ENCODE results near the gene CDC25C. TPM values are rescaled to one million over a fixed set of nuclear protein-coding genes. Genes with fewer than 3 reads are reported as not detected.

CDC25C gene
- total and polyA plus RNA-seq, 4 donors = 0.49 to 6.9 (median 0.59) TPM; not detected in 1

DNA sequence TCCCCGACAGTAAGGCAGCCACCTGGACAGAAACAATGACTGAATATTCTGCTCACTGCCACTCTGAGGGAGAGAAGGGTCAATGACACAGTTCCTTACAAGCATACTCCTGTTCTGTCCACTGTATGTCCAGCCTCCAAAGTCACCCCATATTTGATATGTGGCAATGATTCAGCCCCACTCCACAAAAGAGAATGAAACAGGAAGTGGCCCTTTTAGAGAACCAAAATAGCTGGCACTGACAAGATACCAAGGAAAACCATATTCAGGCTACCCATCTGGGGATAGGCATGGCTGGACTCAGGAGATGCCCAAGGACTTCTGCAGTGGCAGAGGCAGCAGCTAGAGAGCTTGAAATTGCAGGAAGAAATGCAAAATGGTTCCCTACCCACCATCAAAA, 44.4 kb downstream of the CDC25C start:
- Histone ChIP-seq H3K4me1 (ENCODE audit: control insufficient read depth in 4 of 4, insufficient read depth in 4 of 4, low read length in 3 of 4) (no peaks in the 10 kb centered on the region), H3K27ac (ENCODE audit: low read depth in 1 of 2, low read length in 2 of 2) (no peak overlapping the region), H3K4me3 (ENCODE audit: low read depth in 1 of 3, low read length in 3 of 3) (no peak overlapping the region), H3K9me3 (ENCODE audit: control insufficient read depth in 4 of 4, low read length in 3 of 4) (no peaks in the 10 kb centered on the region), H3K27me3 (ENCODE audit: control insufficient read depth in 4 of 4, insufficient read depth in 4 of 4, low read length in 3 of 4) (no peaks in the 10 kb centered on the region), H3K9ac (ENCODE audit: low read depth in 1 of 2, low read length in 2 of 2) (no peak overlapping the region), H3K36me3 (ENCODE audit: control insufficient read depth in 4 of 4, insufficient read depth in 3 of 4, low read depth in 1 of 4, low read length in 3 of 4) (peaks cover 0 to 1% (median 0%) of the 10 kb centered on the region in 4 donors)
- TF ChIP-seq JUND (IDR thresholded peaks at IDR 0.05) (no peak), RXRA (IDR thresholded peaks at IDR 0.05) (no peak), HNF4G (IDR thresholded peaks at IDR 0.05) (no peak), FOXA2 (IDR thresholded peaks at IDR 0.05) (no peak), TAF1 (conservative IDR thresholded peaks at IDR 0.05) (no peak)
- TF ChIP-seq, protein P1, sequence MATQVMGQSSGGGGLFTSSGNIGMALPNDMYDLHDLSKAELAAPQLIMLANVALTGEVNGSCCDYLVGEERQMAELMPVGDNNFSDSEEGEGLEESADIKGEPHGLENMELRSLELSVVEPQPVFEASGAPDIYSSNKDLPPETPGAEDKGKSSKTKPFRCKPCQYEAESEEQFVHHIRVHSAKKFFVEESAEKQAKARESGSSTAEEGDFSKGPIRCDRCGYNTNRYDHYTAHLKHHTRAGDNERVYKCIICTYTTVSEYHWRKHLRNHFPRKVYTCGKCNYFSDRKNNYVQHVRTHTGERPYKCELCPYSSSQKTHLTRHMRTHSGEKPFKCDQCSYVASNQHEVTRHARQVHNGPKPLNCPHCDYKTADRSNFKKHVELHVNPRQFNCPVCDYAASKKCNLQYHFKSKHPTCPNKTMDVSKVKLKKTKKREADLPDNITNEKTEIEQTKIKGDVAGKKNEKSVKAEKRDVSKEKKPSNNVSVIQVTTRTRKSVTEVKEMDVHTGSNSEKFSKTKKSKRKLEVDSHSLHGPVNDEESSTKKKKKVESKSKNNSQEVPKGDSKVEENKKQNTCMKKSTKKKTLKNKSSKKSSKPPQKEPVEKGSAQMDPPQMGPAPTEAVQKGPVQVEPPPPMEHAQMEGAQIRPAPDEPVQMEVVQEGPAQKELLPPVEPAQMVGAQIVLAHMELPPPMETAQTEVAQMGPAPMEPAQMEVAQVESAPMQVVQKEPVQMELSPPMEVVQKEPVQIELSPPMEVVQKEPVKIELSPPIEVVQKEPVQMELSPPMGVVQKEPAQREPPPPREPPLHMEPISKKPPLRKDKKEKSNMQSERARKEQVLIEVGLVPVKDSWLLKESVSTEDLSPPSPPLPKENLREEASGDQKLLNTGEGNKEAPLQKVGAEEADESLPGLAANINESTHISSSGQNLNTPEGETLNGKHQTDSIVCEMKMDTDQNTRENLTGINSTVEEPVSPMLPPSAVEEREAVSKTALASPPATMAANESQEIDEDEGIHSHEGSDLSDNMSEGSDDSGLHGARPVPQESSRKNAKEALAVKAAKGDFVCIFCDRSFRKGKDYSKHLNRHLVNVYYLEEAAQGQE (IDR thresholded peaks at IDR 0.05) = no peak
- TF ChIP-seq, protein P2, sequence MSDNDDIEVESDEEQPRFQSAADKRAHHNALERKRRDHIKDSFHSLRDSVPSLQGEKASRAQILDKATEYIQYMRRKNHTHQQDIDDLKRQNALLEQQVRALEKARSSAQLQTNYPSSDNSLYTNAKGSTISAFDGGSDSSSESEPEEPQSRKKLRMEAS (IDR thresholded peaks at IDR 0.05) = no peak
- 100% methylated on average over 1 of the region's 1 CpG for WGBS
- DNase-seq (ENCODE audit: low spot score) = no peak

DNA sequence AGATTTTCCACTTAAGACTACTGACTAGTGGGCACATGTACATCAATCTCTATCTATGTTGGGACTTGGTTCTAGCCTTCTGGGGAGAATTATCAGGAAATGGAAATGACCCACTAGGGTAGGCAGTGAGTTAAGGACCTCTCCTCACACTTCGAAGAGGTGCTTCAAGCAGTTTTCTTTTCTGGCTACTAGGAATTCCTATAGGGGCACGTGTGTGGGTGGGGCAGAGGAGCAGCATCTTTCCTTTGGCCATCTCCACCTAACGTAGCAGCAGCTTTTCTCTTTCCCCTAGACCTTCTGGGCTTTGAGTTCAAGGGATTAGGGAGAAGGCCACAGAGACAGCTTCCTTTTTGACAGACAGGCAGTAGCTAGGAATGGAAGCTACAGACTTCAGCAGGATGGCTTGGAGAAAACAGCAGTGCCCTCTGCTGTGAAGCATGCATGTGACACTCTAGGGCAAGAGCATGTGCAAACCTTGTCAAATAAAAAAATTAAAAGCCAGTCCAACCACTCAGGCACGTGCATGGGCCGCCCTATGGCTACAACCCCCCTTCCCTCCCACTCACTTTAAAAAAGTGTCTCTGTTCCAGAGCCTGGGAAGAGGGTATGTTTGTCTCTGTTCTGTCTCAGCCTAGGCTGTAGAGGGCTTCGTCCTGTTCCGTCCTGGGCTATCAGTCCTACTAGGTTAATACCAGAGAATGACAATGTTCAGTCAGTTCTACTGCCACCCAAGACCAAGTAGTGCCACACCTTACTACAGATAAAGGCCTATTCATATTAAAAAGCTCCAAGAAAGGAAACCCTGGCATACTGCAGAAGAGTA, 48.5 kb downstream of the CDC25C start:
- Histone ChIP-seq H3K27ac (ENCODE audit: low read depth in 1 of 2, low read length in 2 of 2) (no peak overlapping the region), H3K4me3 (ENCODE audit: low read depth in 1 of 3, low read length in 3 of 3) (no peak overlapping the region), H3K9ac (ENCODE audit: low read depth in 1 of 2, low read length in 2 of 2) (no peak overlapping the region), H3K36me3 (ENCODE audit: control insufficient read depth in 4 of 4, insufficient read depth in 3 of 4, low read depth in 1 of 4, low read length in 3 of 4) (no peaks in the 10 kb centered on the region), H3K4me1 (ENCODE audit: control insufficient read depth in 4 of 4, insufficient read depth in 4 of 4, low read length in 3 of 4) (no peaks in the 10 kb centered on the region), H3K9me3 (ENCODE audit: control insufficient read depth in 4 of 4, low read length in 3 of 4) (no peaks in the 10 kb centered on the region), H3K27me3 (ENCODE audit: control insufficient read depth in 4 of 4, insufficient read depth in 4 of 4, low read length in 3 of 4) (no peaks in the 10 kb centered on the region)
- WGBS = 67% methylated on average over 7 of the region's 7 CpGs
- TF ChIP-seq SP1 (IDR thresholded peaks at IDR 0.05) (no peak), YY1 (IDR thresholded peaks at IDR 0.05) (no peak), RAD21 (IDR thresholded peaks at IDR 0.05) (peak; percentile 94 to 95), EGR1 (IDR thresholded peaks at IDR 0.05; ENCODE audit: low read depth in 2 of 2) (peak in 1 of 2 donors; percentile 14)
- TF ChIP-seq, protein P3, sequence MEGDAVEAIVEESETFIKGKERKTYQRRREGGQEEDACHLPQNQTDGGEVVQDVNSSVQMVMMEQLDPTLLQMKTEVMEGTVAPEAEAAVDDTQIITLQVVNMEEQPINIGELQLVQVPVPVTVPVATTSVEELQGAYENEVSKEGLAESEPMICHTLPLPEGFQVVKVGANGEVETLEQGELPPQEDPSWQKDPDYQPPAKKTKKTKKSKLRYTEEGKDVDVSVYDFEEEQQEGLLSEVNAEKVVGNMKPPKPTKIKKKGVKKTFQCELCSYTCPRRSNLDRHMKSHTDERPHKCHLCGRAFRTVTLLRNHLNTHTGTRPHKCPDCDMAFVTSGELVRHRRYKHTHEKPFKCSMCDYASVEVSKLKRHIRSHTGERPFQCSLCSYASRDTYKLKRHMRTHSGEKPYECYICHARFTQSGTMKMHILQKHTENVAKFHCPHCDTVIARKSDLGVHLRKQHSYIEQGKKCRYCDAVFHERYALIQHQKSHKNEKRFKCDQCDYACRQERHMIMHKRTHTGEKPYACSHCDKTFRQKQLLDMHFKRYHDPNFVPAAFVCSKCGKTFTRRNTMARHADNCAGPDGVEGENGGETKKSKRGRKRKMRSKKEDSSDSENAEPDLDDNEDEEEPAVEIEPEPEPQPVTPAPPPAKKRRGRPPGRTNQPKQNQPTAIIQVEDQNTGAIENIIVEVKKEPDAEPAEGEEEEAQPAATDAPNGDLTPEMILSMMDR (IDR thresholded peaks at IDR 0.05; ENCODE audit: low read depth, low read length, missing input control) = peak; percentile 78
- peak; percentile 44 for DNase-seq (ENCODE audit: low spot score)

DNA sequence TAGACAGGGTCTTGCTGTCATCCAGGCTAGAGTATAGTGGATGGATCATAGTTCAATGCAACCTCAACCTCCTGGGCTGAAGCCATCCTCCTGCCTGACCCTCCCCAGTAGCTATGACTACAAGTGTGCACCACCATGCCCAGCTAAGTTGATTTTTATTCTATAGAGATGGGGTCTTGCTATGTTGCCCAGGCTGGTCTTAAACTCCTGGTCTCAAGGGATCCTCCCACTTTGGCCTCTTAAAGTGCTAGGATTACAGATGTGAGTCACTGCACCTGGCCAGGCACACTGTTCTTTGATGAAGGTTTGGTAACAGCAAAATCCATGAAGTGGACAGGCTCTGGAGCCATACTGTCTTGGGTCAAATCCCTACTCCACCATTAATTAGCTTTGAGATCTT, 50.7 kb downstream of the CDC25C start:
- H3K9ac ChIP-seq (ENCODE audit: low read depth in 1 of 2, low read length in 2 of 2) = no peak overlapping the region
- H3K4me3 ChIP-seq (ENCODE audit: low read depth in 1 of 3, low read length in 3 of 3) = no peak overlapping the region
- H3K9me3 ChIP-seq (ENCODE audit: control insufficient read depth in 4 of 4, low read length in 3 of 4) = no peaks in the 10 kb centered on the region
- no peak for DNase-seq (ENCODE audit: low spot score)
- no peak overlapping the region for H3K27ac ChIP-seq (ENCODE audit: low read depth in 1 of 2, low read length in 2 of 2)
- no peaks in the 10 kb centered on the region for H3K27me3 ChIP-seq (ENCODE audit: control insufficient read depth in 4 of 4, insufficient read depth in 4 of 4, low read length in 3 of 4)
- H3K4me1 ChIP-seq (ENCODE audit: control insufficient read depth in 4 of 4, insufficient read depth in 4 of 4, low read length in 3 of 4) = peaks cover 0 to 8% (median 8%) of the 10 kb centered on the region in 4 donors
- no peaks in the 10 kb centered on the region for H3K36me3 ChIP-seq (ENCODE audit: control insufficient read depth in 4 of 4, insufficient read depth in 3 of 4, low read depth in 1 of 4, low read length in 3 of 4)
- TF ChIP-seq RAD21 (IDR thresholded peaks at IDR 0.05) = no peak
- TF ChIP-seq NR2F2 (IDR thresholded peaks at IDR 0.05) = no peak
- no peak for TF ChIP-seq TAF1 (conservative IDR thresholded peaks at IDR 0.05)
- no peak for TF ChIP-seq EGR1 (IDR thresholded peaks at IDR 0.05; ENCODE audit: low read depth in 2 of 2)
- no peak for TF ChIP-seq FOXA1 (IDR thresholded peaks at IDR 0.05)
- no peak for TF ChIP-seq FOXA2 (IDR thresholded peaks at IDR 0.05)
- TF ChIP-seq, protein P2 (IDR thresholded peaks at IDR 0.05) = no peak
- TF ChIP-seq, protein P4, sequence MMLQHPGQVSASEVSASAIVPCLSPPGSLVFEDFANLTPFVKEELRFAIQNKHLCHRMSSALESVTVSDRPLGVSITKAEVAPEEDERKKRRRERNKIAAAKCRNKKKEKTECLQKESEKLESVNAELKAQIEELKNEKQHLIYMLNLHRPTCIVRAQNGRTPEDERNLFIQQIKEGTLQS (IDR thresholded peaks at IDR 0.05) = no peak
- no peak for TF ChIP-seq YY1 (IDR thresholded peaks at IDR 0.05)
- TF ChIP-seq SP1 (IDR thresholded peaks at IDR 0.05) = no peak
- TF ChIP-seq, protein P1 (IDR thresholded peaks at IDR 0.05) = no peak

Data from liver (tissue), 9 donors.